ENCODE results near the gene HYKK.

DNA sequence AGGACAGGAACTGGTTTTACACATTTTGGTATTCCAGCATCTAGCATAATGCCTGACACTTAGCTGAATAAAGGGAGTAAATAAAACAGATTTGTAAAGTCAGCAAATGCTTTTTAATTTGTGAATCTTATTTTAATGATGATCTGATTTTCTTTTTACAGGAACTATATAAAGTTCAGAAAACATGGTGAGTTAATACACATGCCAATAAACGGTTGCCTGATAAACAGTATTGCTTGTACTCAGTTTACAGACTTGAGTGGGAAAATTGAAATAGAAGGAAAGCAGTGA lies 34.3 kb downstream of the HYKK start:
- TF ChIP-seq, protein P1, sequence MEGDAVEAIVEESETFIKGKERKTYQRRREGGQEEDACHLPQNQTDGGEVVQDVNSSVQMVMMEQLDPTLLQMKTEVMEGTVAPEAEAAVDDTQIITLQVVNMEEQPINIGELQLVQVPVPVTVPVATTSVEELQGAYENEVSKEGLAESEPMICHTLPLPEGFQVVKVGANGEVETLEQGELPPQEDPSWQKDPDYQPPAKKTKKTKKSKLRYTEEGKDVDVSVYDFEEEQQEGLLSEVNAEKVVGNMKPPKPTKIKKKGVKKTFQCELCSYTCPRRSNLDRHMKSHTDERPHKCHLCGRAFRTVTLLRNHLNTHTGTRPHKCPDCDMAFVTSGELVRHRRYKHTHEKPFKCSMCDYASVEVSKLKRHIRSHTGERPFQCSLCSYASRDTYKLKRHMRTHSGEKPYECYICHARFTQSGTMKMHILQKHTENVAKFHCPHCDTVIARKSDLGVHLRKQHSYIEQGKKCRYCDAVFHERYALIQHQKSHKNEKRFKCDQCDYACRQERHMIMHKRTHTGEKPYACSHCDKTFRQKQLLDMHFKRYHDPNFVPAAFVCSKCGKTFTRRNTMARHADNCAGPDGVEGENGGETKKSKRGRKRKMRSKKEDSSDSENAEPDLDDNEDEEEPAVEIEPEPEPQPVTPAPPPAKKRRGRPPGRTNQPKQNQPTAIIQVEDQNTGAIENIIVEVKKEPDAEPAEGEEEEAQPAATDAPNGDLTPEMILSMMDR (conservative IDR thresholded peaks at IDR 0.05; ENCODE audit: low read depth, low read length) = no peak
- no peak for TF ChIP-seq EZH2 (IDR thresholded peaks at IDR 0.05; ENCODE audit: borderline replicate concordance, low read depth, low read length, poor library complexity, severe bottlenecking)

Data from A673 (cell line).